ENCODE measurements around the gene RYR1. TPM values are rescaled to one million over a fixed set of nuclear protein-coding genes. Genes with fewer than 3 reads are reported as not detected.

Gene RYR1
- total and polyA plus RNA-seq, 10 of the 15 experiments (the other 5 are each of a cell fraction or from before 2014, with no cell fraction given), result under 0.01 to 0.32 (median 0.07) TPM; not detected in 1

- TF ChIP-seq RELB (IDR thresholded peaks at IDR 0.05; ENCODE audit: low read depth) (no peak), SUZ12 (IDR thresholded peaks at IDR 0.05; ENCODE audit: unreplicated experiment) (no peak)
Measured at GRCh38 chr19:38580080-38580479, 146.6 kb downstream of the RYR1 start (continued).

GRCh38 chr19:38583219-38583984 is 149.9 kb downstream of the RYR1 start:
- Histone ChIP-seq H3K79me2 (ENCODE audit: control insufficient read depth, insufficient read depth, low read length) (no peaks in the 10 kb centered on the region), H4K20me1 (ENCODE audit: control insufficient read depth, insufficient read depth) (no peaks in the 10 kb centered on the region), H3K27me3 (replicated peaks in 1 of 2; ENCODE audit: control insufficient read depth in 2 of 2, insufficient read depth in 2 of 2, low read length in 1 of 2) (no peaks in the 10 kb centered on the region), H3K27ac (ENCODE audit: control insufficient read depth, insufficient read depth) (peak overlapping the region; percentile 52), H3K9ac (ENCODE audit: control insufficient read depth, insufficient read depth, low read length) (no peak overlapping the region; the same call in 1 of the 2 replicates), H3K4me1 (ENCODE audit: control insufficient read depth, insufficient read depth, low read length) (peaks cover 18% of the 10 kb centered on the region), H3K36me3 (ENCODE audit: control insufficient read depth in 2 of 2, insufficient read depth in 2 of 2, low read length in 1 of 2) (peaks cover 2 to 4% of the 10 kb centered on the region in 2 experiments; a peak in 3 of 4 replicates), H3K9me3 (replicated peaks; ENCODE audit: control insufficient read depth, insufficient read depth, low read length) (no peaks in the 10 kb centered on the region), H3K4me2 (ENCODE audit: control insufficient read depth, insufficient read depth) (peak overlapping the region; percentile 82), H2AFZ (ENCODE audit: control insufficient read depth, low read depth, low read length) (no peak overlapping the region), H3K4me3 (no peak overlapping the region)
- no TSS peak for BruUV-seq (replicated peaks)
- SMC1A ChIA-PET (ENCODE audit: uncharacterized antibody, unreplicated experiment), result interaction anchor here (0.8 to 2.0 kb wide), 5 partner anchors 12 to 319 kb away, joined by 3 to 6 read pairs (median 4); partner anchors contain the start of gene EIF3K
- CTCF ChIA-PET, result interaction anchor here (0.7 to 1.6 kb wide), 6 partner anchors 14 to 52 kb away, joined by 3 to 7 read pairs (median 4); partner anchors contain the start of genes EIF3K and MAP4K1
- FAIRE-seq (peak; percentile 96), ATAC-seq (peak; percentile 95), DNase-seq (ENCODE audit: low read depth, low spot score) (peak; percentile 78)
- intact Hi-C loops (cut with micrococcal nuclease; ENCODE audit: unreplicated experiment) (loop anchor here (1.0 kb wide), 2 partner anchors 24 to 39 kb away; no protein-coding TSS in a partner anchor), in situ Hi-C loops (cut with MboI) (no loop called here)
- POLR2A ChIA-PET, result interaction anchor here (0.6 to 2.3 kb wide), 3 partner anchors 15 to 34 kb away, joined by 3 to 5 read pairs (median 3); partner anchors contain the start of gene MAP4K1
- 26% methylated on average over 10 of the region's 14 CpGs for WGBS (ENCODE audit: insufficient coverage, insufficient replicate concordance, low lambda C conversion rate, missing lambda C conversion rate)
- RAD21 ChIA-PET (ENCODE audit: unreplicated experiment), result interaction anchor here (1.0 to 3.9 kb wide), 5 partner anchors 26 to 180 kb away, joined by 4 to 22 read pairs (median 6); partner anchors contain the start of genes EIF3K, FAM98C and MAP4K1
- TF ChIP-seq NR2F1 (conservative IDR thresholded peaks at IDR 0.05), result peak; percentile 33; the same call in 1 of the 2 replicates
- TF ChIP-seq POLR2AphosphoS5 (IDR thresholded peaks at IDR 0.05; ENCODE audit: low read length), result no peak
- TF ChIP-seq EP300 (IDR thresholded peaks at IDR 0.05; ENCODE audit: borderline replicate concordance in 1 of 2, control insufficient read depth in 1 of 2, low read depth in 2 of 2, low read length in 2 of 2), result peak; percentile 47 to 51; a peak in 2 of 4 replicates
- peak; percentile 87 for TF ChIP-seq MLLT1 (IDR thresholded peaks at IDR 0.05)
- peak; percentile 45 for TF ChIP-seq SKIL (IDR thresholded peaks at IDR 0.05; ENCODE audit: low read depth, poor library complexity, severe bottlenecking)
- TF ChIP-seq CREM (IDR thresholded peaks at IDR 0.05; ENCODE audit: low read depth), result peak; percentile 51
- TF ChIP-seq RELB (IDR thresholded peaks at IDR 0.05; ENCODE audit: low read depth), result peak; percentile 97
